Keratinocyte (primary cell): ENCODE measurements around the gene MYH6. TPM values are rescaled to one million over a fixed set of nuclear protein-coding genes. Genes with fewer than 3 reads are reported as not detected.

Source experiments
- DNase-seq: peaks from one replicate; pipeline ENCODE4 v3.0.0-alpha.2; 2011; ENCODE audit warnings: low read depth, missing footprints, low spot score
- FAIRE-seq: peaks from 2 replicates; lab custom pipeline; 2011; peaks lifted over from hg19 to GRCh38; lab: Jason Lieb, UNC
- H2AFZ ChIP-seq: 2 replicates; pipeline ENCODE4 v1.6.0; 2012; ENCODE audit warnings: low read length, control low read depth, inconsistent platforms; ENCODE audit not compliant: control insufficient read depth
- H3K27ac ChIP-seq: 2 replicates; pipeline ENCODE4 v1.5.1; 2011; ENCODE audit warnings: low read length; ENCODE audit not compliant: control insufficient read depth, insufficient read depth
- H3K27me3 ChIP-seq: 3 replicates; pipeline ENCODE4 v1.6.0; 2011; ENCODE audit warnings: low read length; ENCODE audit not compliant: control insufficient read depth, insufficient read depth; ENCODE audit errors: extremely low read depth
- H3K36me3 ChIP-seq, 2 experiments: 2 replicates in 1 of 2; 3 replicates in 1 of 2; pipeline ENCODE4 v1.5.1; 2011; ENCODE audit warnings: low read length in 2 of 2, mild to moderate bottlenecking in 1 of 2; ENCODE audit not compliant: control insufficient read depth in 2 of 2, insufficient read depth in 2 of 2; ENCODE audit errors: extremely low read depth in 1 of 2
- H3K4me1 ChIP-seq: 3 replicates; pipeline ENCODE4 v1.5.1; 2011; ENCODE audit warnings: low read length; ENCODE audit not compliant: control insufficient read depth, insufficient read depth; ENCODE audit errors: extremely low read depth
- H3K4me2 ChIP-seq: 3 replicates; pipeline ENCODE4 v1.6.0; 2011; ENCODE audit warnings: low read depth, low read length; ENCODE audit not compliant: control insufficient read depth, insufficient read depth; ENCODE audit errors: extremely low read depth
- H3K4me3 ChIP-seq, 3 experiments: fragments of 200-600 bp in 1 of 3; sonication (generic) in 1 of 3; 2 replicates in 2 of 3; 3 replicates in 1 of 3; pipeline ENCODE4 v1.5.1; 2011 to 2016; ENCODE audit warnings: low read length in 3 of 3, mild to moderate bottlenecking in 3 of 3, control low read depth in 2 of 3, inconsistent platforms in 1 of 3, low read depth in 1 of 3, mixed read lengths in 1 of 3, mixed run types in 1 of 3, moderate library complexity in 1 of 3; ENCODE audit not compliant: control insufficient read depth in 2 of 3, insufficient read depth in 2 of 3; ENCODE audit errors: extremely low read depth in 1 of 3
- H3K79me2 ChIP-seq: 2 replicates; pipeline ENCODE4 v1.6.0; 2012; ENCODE audit warnings: low read length; ENCODE audit not compliant: control insufficient read depth, insufficient read depth
- H3K9ac ChIP-seq: 3 replicates; pipeline ENCODE4 v1.6.0; 2011; ENCODE audit warnings: low read length; ENCODE audit not compliant: control insufficient read depth, insufficient read depth; ENCODE audit errors: extremely low read depth
- H3K9me1 ChIP-seq: 3 replicates; pipeline ENCODE4 v1.6.0; 2011; ENCODE audit warnings: low read length; ENCODE audit not compliant: control insufficient read depth, insufficient read depth; ENCODE audit errors: extremely low read depth
- H3K9me3 ChIP-seq: 2 replicates; pipeline ENCODE4 v1.5.1; 2012; ENCODE audit warnings: low read depth, low read length; ENCODE audit not compliant: control insufficient read depth
- H4K20me1 ChIP-seq: 3 replicates; pipeline ENCODE4 v1.6.0; 2011; ENCODE audit warnings: low read length; ENCODE audit not compliant: control insufficient read depth, insufficient read depth; ENCODE audit errors: extremely low read depth
- EZH2 ChIP-seq: IDR thresholded peaks from one replicate; pipeline ENCODE4 v1.6.1; 2012; ENCODE audit warnings: inconsistent platforms, mild to moderate bottlenecking, low read length, moderate library complexity
- dilution Hi-C: fragments of 300-500 bp; cut with MboI; formaldehyde crosslinking; loops from one replicate; pipeline ENCODE4 v1.7.0; 2020; ENCODE audit warnings: low sequenced_read_pairs; ENCODE audit not compliant: extremely low pct_ligation_motif_present
- polyA plus RNA-seq, 5 experiments: library from polyadenylated mRNA; depleted of rRNA in 3 of 5; stranded (reverse) in 3 of 5; stranded (forward) in 1 of 5; unstranded in 1 of 5; fragments of >200 nt; gene quantifications; 1 replicate in 1 of 5; 2 replicates in 3 of 5; 3 replicates in 1 of 5; pipeline versions ENCODE4 v1.2.1 to v1.2.3, GENCODE V29; 2011 to 2012; ENCODE audit warnings: missing spikeins in 2 of 5, low read depth in 1 of 5, low replicate concordance in 1 of 5
- TF ChIP-seq, protein P1 (sequence below), 3 experiments: IDR thresholded peaks in 1 of 3; conservative IDR thresholded peaks in 1 of 3; optimal IDR thresholded peaks in 1 of 3; 2 replicates in 2 of 3; 3 replicates in 1 of 3; pipeline versions ENCODE3 to v1.5.1; 2011; ENCODE audit warnings: low read length in 3 of 3, mild to moderate bottlenecking in 3 of 3, moderate library complexity in 2 of 3, control low read depth in 1 of 3, inconsistent platforms in 1 of 3; ENCODE audit not compliant: insufficient read depth in 2 of 3; ENCODE audit errors: extremely low read depth in 1 of 3

MYH6 gene
- polyA plus RNA-seq, 1 donor (not counting 4 experiments of a cell fraction or from before 2014, with no cell fraction given): not detected

DNA sequence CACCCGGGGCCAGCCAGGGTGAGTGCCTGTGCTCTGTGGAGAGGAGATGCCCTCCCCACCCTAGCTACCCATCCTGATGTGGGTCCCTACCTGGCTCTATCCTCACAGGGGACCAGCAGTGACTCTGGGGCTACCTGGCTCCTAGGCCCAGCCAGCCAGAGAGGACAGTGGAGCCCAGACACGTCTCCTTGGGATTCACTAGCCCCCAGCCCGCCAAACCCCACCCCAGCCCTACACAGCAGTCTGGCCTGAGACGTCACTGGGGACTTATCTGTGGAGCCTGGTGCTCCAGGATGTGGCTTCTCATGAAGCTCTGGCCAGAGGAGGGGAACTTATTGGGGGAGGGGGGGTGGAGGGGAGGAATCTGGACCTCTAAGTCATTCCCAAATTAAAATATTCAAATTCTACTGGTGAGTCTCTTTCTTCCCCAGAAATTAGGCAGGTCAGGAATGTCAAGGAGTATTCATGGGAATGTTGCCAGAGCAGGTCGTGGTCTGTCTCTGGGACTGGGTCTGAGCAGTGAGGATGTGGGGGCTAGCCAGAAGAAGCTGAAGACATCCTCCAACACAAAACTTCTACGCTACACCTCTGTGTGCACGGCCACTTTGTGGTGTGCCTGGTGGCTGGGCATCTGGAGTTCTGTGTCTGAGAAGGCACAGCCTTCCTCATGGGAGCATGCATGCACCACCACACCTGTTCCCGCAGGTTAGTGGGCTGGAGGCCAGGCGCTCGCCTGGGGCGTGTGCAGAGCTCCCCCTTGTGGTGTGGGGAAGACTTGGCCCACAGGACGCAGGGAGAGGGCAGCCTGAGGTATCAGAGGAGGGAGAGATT is 28.5 kb downstream of the MYH6 start:
- Histone ChIP-seq H3K36me3 (no peaks in the 10 kb centered on the region), H3K27me3 (peaks cover 7% of the 10 kb centered on the region), H3K9ac (no peak overlapping the region), H3K9me3 (no peaks in the 10 kb centered on the region), H2AFZ (no peak overlapping the region), H3K4me2 (no peak overlapping the region), H3K9me1 (no peaks in the 10 kb centered on the region), H3K4me3 (no peak overlapping the region), H3K4me1 (no peaks in the 10 kb centered on the region), H4K20me1 (no peaks in the 10 kb centered on the region), H3K79me2 (no peaks in the 10 kb centered on the region), H3K27ac (no peak overlapping the region)
- no peak for TF ChIP-seq EZH2
- TF ChIP-seq, protein P1, sequence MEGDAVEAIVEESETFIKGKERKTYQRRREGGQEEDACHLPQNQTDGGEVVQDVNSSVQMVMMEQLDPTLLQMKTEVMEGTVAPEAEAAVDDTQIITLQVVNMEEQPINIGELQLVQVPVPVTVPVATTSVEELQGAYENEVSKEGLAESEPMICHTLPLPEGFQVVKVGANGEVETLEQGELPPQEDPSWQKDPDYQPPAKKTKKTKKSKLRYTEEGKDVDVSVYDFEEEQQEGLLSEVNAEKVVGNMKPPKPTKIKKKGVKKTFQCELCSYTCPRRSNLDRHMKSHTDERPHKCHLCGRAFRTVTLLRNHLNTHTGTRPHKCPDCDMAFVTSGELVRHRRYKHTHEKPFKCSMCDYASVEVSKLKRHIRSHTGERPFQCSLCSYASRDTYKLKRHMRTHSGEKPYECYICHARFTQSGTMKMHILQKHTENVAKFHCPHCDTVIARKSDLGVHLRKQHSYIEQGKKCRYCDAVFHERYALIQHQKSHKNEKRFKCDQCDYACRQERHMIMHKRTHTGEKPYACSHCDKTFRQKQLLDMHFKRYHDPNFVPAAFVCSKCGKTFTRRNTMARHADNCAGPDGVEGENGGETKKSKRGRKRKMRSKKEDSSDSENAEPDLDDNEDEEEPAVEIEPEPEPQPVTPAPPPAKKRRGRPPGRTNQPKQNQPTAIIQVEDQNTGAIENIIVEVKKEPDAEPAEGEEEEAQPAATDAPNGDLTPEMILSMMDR (optimal IDR thresholded peaks at IDR 0.05 in 1 of 3, IDR thresholded peaks at IDR 0.05 in 1 of 3, conservative IDR thresholded peaks at IDR 0.05 in 1 of 3; ENCODE audit: extremely low read depth in 1 of 3, insufficient read depth in 2 of 3, low read length in 3 of 3): peak; percentile 95 to 97 (median 96)
- dilution Hi-C loops: no loop called here
- FAIRE-seq: peak; percentile 70
- DNase-seq: peak; percentile 28

GRCh38 chr14:23378612-23379220 is 29.4 kb downstream of the MYH6 start:
- Histone ChIP-seq H3K9me1 (no peaks in the 10 kb centered on the region), H3K4me3 (no peak overlapping the region), H3K4me2 (no peak overlapping the region), H3K4me1 (no peaks in the 10 kb centered on the region), H3K27ac (no peak overlapping the region), H3K9ac (no peak overlapping the region), H3K79me2 (no peaks in the 10 kb centered on the region), H2AFZ (no peak overlapping the region), H4K20me1 (no peaks in the 10 kb centered on the region), H3K9me3 (no peaks in the 10 kb centered on the region), H3K36me3 (no peaks in the 10 kb centered on the region), H3K27me3 (peaks cover 7% of the 10 kb centered on the region)
- FAIRE-seq: no peak
- no peak for DNase-seq
- TF ChIP-seq, protein P1 (optimal IDR thresholded peaks at IDR 0.05 in 1 of 3, IDR thresholded peaks at IDR 0.05 in 1 of 3, conservative IDR thresholded peaks at IDR 0.05 in 1 of 3; ENCODE audit: extremely low read depth in 1 of 3, insufficient read depth in 2 of 3, low read length in 3 of 3): no peak
- no peak for TF ChIP-seq EZH2
- dilution Hi-C loops: no loop called here
